Ureter (tissue), 1 donor: ENCODE results near the gene IFFO2. TPM values are rescaled to one million over a fixed set of nuclear protein-coding genes. Genes with fewer than 3 reads are reported as not detected.
A peak's percentile ranks its signal among the peaks of the same experiment; 100 is the strongest.

Source experiments
- DNase-seq: peaks from one replicate; pipeline ENCODE4 v3.0.0-alpha.2; 2020; ENCODE audit warnings: low spot score
- total RNA-seq: library from RNA; stranded (reverse); gene quantifications from one replicate; pipeline ENCODE4 v1.2.4, GENCODE V29; 2023
- donor health status: DM: yes; HTN: yes; CAD: no.

Gene IFFO2
- 15.0 TPM for total RNA-seq

- DNase-seq = peak; percentile 98
These were observed at the start of gene IFFO2 for GRCh38 chr1:18956193-18957135. IFFO2 (minus strand) TSS chr1:18956676; CDS start chr1:18956332, 344 bp downstream.

DNA sequence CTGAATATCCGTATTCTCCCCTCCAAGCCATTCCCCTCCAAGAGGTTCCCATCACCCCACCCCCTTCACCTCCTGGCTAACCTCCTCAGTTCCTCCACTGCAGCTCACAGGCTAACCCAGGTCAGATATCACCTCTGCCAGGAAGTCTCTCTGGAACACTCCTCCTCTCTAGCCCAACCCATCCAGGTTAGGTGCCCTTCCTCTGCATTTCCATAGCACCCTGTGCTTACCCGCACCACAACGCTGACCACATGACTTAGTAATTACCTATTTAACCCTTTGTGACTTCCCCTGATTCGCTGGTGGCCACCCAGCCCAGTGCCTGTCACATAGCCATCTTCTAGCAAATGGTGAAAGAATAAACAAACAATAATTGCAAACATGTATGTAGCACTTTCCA is 49.5 kb upstream of the IFFO2 start:
- DNase-seq = no peak

GRCh38 chr1:19003371-19004290 is 47.2 kb upstream of the IFFO2 start:
- DNase-seq = no peak

DNA sequence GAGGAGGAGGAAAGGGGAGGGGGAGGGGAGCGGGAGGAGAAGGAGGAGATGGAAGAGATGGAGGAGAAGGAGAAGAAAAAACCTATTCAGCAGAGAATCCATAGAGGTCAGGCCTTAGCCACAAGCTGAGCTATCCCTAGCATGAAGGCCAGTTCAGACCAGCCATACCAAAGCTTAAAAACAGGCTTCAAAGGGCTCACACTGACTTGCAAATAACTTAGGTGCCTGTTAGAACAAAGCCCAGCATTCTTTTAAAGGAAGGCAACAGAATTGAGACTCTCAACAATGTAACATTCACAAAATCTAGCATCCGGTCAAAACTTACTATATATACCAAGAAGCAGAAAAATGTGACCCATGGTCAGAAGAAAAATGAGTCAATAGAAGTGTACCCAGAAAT is 43.6 kb upstream of the IFFO2 start:
- no peak for DNase-seq

GRCh38 chr1:18999359-18999758 is 42.9 kb upstream of the IFFO2 start:
- no peak for DNase-seq

GRCh38 chr1:18998016-18998724 is 41.7 kb upstream of the IFFO2 start:
- DNase-seq = peak; percentile 59

DNA sequence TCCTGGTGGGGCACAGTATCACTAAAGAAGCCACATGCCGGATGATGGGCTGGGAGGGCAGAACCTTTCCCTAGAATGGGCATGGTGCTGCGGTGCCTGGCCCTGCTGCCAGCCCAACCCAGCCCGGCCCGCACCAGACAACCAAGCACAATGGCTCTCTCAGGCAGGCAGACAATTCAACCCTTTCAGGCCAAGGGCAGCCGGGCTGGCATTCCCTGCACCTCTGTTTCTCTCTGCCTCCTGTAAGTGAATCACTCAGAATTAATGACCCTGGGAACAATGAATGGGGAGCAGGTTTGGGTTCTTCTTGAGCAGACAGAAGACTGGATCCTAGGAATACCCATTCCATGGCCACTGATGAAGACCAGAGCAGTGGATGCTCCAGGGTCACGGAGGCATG is 41.0 kb upstream of the IFFO2 start:
- no peak for DNase-seq

GRCh38 chr1:18996548-18997177 is 40.2 kb upstream of the IFFO2 start:
- DNase-seq = no peak

GRCh38 chr1:18994381-18994780 is 37.9 kb upstream of the IFFO2 start:
- DNase-seq = no peak

DNA sequence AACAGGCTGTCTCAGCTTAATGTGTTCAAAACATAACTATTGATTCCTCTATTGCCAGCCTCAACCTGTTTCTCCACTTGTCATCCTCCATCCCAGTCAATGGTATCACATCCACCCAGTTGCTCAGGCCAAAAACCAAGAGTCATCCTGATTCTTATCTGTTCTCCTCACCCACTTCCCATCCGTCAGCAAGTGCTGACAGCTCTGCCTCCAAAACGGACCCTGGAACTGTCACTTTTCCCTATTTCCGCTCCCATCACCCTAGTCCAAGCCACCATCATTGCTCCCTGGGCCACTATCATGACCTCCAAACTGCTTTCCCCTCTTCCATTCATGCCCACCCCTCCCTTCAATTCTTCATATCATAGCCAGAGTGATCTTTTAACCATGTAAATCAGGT is 36.2 kb upstream of the IFFO2 start:
- DNase-seq = no peak

GRCh38 chr1:18991585-18991984 is 35.1 kb upstream of the IFFO2 start:
- no peak for DNase-seq

GRCh38 chr1:18989896-18990295 is 33.4 kb upstream of the IFFO2 start:
- DNase-seq = no peak

GRCh38 chr1:18989176-18989799 is 32.8 kb upstream of the IFFO2 start:
- DNase-seq = peak; percentile 29

GRCh38 chr1:18981242-18981641 is 24.8 kb upstream of the IFFO2 start:
- no peak for DNase-seq

DNA sequence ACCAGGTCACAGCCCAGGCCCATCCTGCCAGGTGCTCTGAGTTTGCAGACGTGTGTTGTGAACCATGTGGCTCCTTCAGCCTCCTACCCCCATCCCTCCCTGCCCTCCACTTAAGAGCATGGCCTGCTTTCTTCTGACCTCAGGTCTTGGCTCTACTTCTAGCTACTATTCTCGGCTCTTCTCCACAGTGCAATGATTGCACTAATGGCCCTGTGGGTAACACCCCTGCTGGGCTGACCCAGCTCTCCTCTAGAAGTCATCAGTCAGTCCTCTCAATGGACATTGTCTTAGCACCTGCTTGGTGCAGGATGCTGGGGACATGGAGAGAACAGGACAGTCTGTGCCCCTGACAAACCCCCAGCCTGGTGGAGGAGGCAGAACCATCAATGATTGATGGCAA is 22.2 kb upstream of the IFFO2 start:
- DNase-seq = peak; percentile 29

DNA sequence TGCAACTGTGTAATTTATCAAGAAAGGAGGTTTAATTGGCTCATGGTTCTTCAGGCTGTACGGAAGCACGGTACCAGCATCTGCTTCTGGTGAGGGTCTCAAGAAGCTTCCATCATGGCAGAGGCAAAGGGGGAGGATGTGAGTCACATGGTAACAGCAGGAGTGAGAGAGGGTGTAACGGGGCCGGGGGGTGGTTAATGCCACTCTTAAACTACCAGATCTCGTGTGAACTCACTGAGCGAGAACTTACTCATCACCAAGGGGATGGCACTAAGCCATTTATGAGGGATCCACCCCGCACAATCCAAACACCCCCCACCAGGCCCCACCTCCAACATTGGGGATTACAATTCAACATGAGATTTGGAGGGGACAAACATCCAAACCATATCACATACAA is 21.0 kb upstream of the IFFO2 start:
- DNase-seq = no peak

DNA sequence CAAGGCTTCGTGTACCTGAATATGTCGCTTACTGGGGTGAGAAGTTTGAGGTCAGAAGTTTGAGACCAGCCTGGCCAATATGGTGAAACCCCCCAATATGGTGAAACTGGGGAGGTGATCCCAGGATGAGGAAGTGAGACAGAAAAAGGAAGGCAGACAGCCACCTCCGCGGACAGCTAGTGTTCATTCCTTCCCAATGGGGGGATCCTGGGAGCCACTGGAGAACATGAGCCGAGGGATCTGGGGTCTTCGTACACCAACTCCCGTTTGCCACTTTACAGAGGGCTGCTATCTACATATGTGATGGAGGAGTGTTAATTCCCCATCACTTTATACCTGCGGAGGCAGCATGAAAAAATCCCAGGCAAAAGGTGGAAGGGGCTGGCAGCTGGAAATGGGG is 19.6 kb upstream of the IFFO2 start:
- no peak for DNase-seq

GRCh38 chr1:18974606-18975005 is 18.1 kb upstream of the IFFO2 start:
- no peak for DNase-seq

DNA sequence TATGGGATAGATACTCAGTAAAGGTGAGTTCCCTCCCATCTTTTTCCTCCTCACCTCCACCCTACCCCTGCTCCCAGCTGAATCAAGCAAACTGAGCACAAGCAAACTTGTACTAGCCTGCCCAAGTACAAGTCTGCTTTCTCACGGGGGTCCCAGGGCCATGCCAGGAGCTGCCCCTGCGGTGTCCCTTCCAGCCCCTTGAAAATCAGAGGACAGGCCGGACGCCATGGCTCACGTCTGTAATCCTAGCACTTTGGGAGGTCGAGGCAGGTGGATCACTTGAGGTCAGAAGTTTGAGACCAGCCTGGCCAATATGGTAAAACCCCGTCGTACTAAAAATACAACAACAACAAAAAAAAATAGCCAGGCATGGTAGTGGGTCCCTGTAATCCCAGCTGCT is 17.5 kb upstream of the IFFO2 start:
- no peak for DNase-seq

GRCh38 chr1:18973446-18973955 is 17.0 kb upstream of the IFFO2 start:
- no peak for DNase-seq

DNA sequence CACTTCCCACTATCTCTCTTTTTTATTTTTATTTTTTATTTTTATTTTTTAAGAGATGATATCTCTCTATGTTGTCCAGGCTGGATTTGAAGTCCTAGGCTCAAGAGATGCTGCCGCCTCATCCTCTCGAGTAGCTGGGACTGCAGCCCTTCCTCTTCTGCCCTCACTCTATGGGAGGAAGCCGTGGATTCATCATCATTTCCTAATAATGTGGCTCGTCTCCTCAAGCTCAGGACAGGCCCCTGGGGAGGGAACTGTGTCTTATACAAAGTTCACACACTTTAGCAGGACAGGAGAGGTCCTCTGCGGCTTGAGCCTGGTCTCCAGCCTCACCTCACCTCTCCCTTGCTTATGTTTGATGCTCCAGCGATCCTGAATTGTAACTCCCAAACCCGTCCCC is 16.5 kb upstream of the IFFO2 start:
- no peak for DNase-seq
